Liver (tissue), 9 donors: ENCODE results near the gene ANAPC7. TPM values are rescaled to one million over a fixed set of nuclear protein-coding genes. Genes with fewer than 3 reads are reported as not detected.

Experiments
- DNase-seq: peaks from one replicate; pipeline ENCODE4 v3.0.0-alpha.2; 2017; ENCODE audit warnings: low spot score
- H3K27ac ChIP-seq, 2 donors: one replicate each; pipeline ENCODE4 v1.7.0; 2013; ENCODE audit warnings: inconsistent platforms in 2 of 2, low read length in 2 of 2, control low read depth in 1 of 2, low read depth in 1 of 2, mild to moderate bottlenecking in 1 of 2
- H3K27me3 ChIP-seq, 4 donors: one replicate each; pipeline versions ENCODE4 v1.6.1 to v1.7.0; 2013; ENCODE audit warnings: low read length in 3 of 4, inconsistent platforms in 1 of 4, mild to moderate bottlenecking in 1 of 4, moderate library complexity in 1 of 4; ENCODE audit not compliant: control insufficient read depth in 4 of 4, insufficient read depth in 4 of 4
- H3K36me3 ChIP-seq, 4 donors: one replicate each; pipeline versions ENCODE4 v1.6.1 to v1.7.0; 2013; ENCODE audit warnings: low read length in 3 of 4, mild to moderate bottlenecking in 3 of 4, low read depth in 1 of 4, moderate library complexity in 1 of 4; ENCODE audit not compliant: control insufficient read depth in 4 of 4, insufficient read depth in 3 of 4
- H3K4me1 ChIP-seq, 4 donors: one replicate each; pipeline versions ENCODE4 v1.6.1 to v1.7.0; 2013; ENCODE audit warnings: low read length in 3 of 4, mild to moderate bottlenecking in 3 of 4, moderate library complexity in 1 of 4; ENCODE audit not compliant: control insufficient read depth in 4 of 4, insufficient read depth in 4 of 4
- H3K4me3 ChIP-seq, 3 donors: one replicate each; pipeline versions ENCODE4 v1.6.1 to v1.7.0; 2013; ENCODE audit warnings: low read length in 3 of 3, control low read depth in 1 of 3, low read depth in 1 of 3, mild to moderate bottlenecking in 1 of 3
- H3K9ac ChIP-seq, 2 donors: one replicate each; pipeline ENCODE4 v1.7.0; 2013; ENCODE audit warnings: low read length in 2 of 2, mild to moderate bottlenecking in 2 of 2, moderate library complexity in 2 of 2, control low read depth in 1 of 2, low read depth in 1 of 2
- H3K9me3 ChIP-seq, 4 donors: one replicate each; pipeline versions ENCODE4 v1.6.1 to v1.7.0; 2013; ENCODE audit warnings: low read length in 3 of 4; ENCODE audit not compliant: control insufficient read depth in 4 of 4
- EGR1 ChIP-seq, 2 donors: IDR thresholded peaks; 2 replicates each; pipeline ENCODE4 v1.6.1; 2016 to 2018; ENCODE audit warnings: antibody characterized with exemption in 2 of 2, low read depth in 2 of 2
- FOXA1 ChIP-seq: IDR thresholded peaks from 2 replicates; pipeline ENCODE4 v1.6.1; 2016; ENCODE audit warnings: antibody characterized with exemption
- FOXA2 ChIP-seq: IDR thresholded peaks from 2 replicates; pipeline ENCODE4 v1.6.1; 2016; ENCODE audit warnings: antibody characterized with exemption
- GABPA ChIP-seq, 2 donors: IDR thresholded peaks in 1 of 2; conservative IDR thresholded peaks in 1 of 2; 2 replicates each; pipeline ENCODE4 v1.6.1; 2016; ENCODE audit warnings: antibody characterized with exemption in 2 of 2, mild to moderate bottlenecking in 1 of 2, moderate library complexity in 1 of 2
- HNF4A ChIP-seq, 2 donors: conservative IDR thresholded peaks; 2 replicates each; pipeline ENCODE4 v1.6.1; 2016; ENCODE audit warnings: antibody characterized with exemption in 2 of 2, mild to moderate bottlenecking in 2 of 2
- HNF4G ChIP-seq: IDR thresholded peaks from 2 replicates; pipeline ENCODE4 v1.6.1; 2016; ENCODE audit warnings: antibody characterized with exemption
- JUND ChIP-seq, 2 donors: IDR thresholded peaks; 2 replicates each; pipeline ENCODE4 v1.6.1; 2016; ENCODE audit warnings: antibody characterized with exemption in 2 of 2
- NR2F2 ChIP-seq: IDR thresholded peaks from 2 replicates; pipeline ENCODE4 v1.6.1; 2016; ENCODE audit warnings: antibody characterized with exemption
- RAD21 ChIP-seq, 2 donors: IDR thresholded peaks; 2 replicates each; pipeline ENCODE4 v1.6.1; 2016; ENCODE audit warnings: antibody characterized with exemption in 2 of 2, mild to moderate bottlenecking in 2 of 2
- REST ChIP-seq: IDR thresholded peaks from 2 replicates; pipeline ENCODE4 v1.6.1; 2016; ENCODE audit warnings: antibody characterized with exemption, mild to moderate bottlenecking
- RXRA ChIP-seq, 2 donors: IDR thresholded peaks; 2 replicates each; pipeline ENCODE4 v1.6.1; 2017 to 2018; ENCODE audit warnings: antibody characterized with exemption in 2 of 2, mild to moderate bottlenecking in 1 of 2
- SP1 ChIP-seq: IDR thresholded peaks from 2 replicates; pipeline ENCODE4 v1.6.1; 2018; ENCODE audit warnings: antibody characterized with exemption, mild to moderate bottlenecking
- TAF1 ChIP-seq: conservative IDR thresholded peaks from 2 replicates; pipeline ENCODE4 v1.6.1; 2016; ENCODE audit warnings: antibody characterized with exemption, mild to moderate bottlenecking
- YY1 ChIP-seq: IDR thresholded peaks from 2 replicates; pipeline ENCODE4 v1.6.1; 2016; ENCODE audit warnings: antibody characterized with exemption, mild to moderate bottlenecking
- ZBTB33 ChIP-seq: IDR thresholded peaks from 2 replicates; pipeline ENCODE4 v1.6.1; 2016; ENCODE audit warnings: antibody characterized with exemption
- polyA plus RNA-seq, 2 donors: library from polyadenylated mRNA; stranded (reverse) in 1 of 2; unstranded in 1 of 2; fragments of 200-250 nt in 1 of 2; fragments of >200 nt in 1 of 2; fragmentation: Nextera tagmentation in 1 of 2; extraction: Ambion mirVana in 1 of 2; gene quantifications; one replicate each; pipeline versions ENCODE4 v1.2.1 to v1.2.3, GENCODE V29; 2013 to 2015
- total RNA-seq, 2 donors: library from RNA; depleted of rRNA; stranded (reverse); fragments of >200 nt; gene quantifications; one replicate each; pipeline ENCODE4 v1.2.3, GENCODE V29; 2014
- TF ChIP-seq, protein P1 (sequence below): fragments of 150-350 bp; IDR thresholded peaks from 2 replicates; pipeline ENCODE4 v1.5.1; 2017; ENCODE audit warnings: improper control_type of control experiment, low read depth, low read length; ENCODE audit not compliant: missing input control
- TF ChIP-seq, protein P2 (sequence below): IDR thresholded peaks from 2 replicates; pipeline ENCODE4 v1.6.1; 2016; ENCODE audit warnings: antibody characterized with exemption
- TF ChIP-seq, protein P3 (sequence below): IDR thresholded peaks from 2 replicates; pipeline ENCODE4 v1.6.1; 2016; ENCODE audit warnings: antibody characterized with exemption
- donor health status: healthy.
- donor health status: healthy.
- donor health status: healthy.
- donor health status: healthy.
- donor health status: healthy.

The ANAPC7 gene
- total and polyA plus RNA-seq, 4 donors = 11.4 to 21.1 (median 16.3) TPM

GRCh38 chr12:110333201-110333600 lies 70.3 kb downstream of the ANAPC7 start:
- DNase-seq = no peak
- TF ChIP-seq, protein P1, sequence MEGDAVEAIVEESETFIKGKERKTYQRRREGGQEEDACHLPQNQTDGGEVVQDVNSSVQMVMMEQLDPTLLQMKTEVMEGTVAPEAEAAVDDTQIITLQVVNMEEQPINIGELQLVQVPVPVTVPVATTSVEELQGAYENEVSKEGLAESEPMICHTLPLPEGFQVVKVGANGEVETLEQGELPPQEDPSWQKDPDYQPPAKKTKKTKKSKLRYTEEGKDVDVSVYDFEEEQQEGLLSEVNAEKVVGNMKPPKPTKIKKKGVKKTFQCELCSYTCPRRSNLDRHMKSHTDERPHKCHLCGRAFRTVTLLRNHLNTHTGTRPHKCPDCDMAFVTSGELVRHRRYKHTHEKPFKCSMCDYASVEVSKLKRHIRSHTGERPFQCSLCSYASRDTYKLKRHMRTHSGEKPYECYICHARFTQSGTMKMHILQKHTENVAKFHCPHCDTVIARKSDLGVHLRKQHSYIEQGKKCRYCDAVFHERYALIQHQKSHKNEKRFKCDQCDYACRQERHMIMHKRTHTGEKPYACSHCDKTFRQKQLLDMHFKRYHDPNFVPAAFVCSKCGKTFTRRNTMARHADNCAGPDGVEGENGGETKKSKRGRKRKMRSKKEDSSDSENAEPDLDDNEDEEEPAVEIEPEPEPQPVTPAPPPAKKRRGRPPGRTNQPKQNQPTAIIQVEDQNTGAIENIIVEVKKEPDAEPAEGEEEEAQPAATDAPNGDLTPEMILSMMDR = no peak
- TF ChIP-seq YY1 = no peak
- TF ChIP-seq REST = no peak
- TF ChIP-seq FOXA1 = no peak
- no peak for TF ChIP-seq RXRA (IDR thresholded peaks at IDR 0.05)
- TF ChIP-seq EGR1 (IDR thresholded peaks at IDR 0.05; ENCODE audit: low read depth in 2 of 2) = no peak
- TF ChIP-seq TAF1 = no peak
- no peak for TF ChIP-seq NR2F2
- TF ChIP-seq, protein P2, sequence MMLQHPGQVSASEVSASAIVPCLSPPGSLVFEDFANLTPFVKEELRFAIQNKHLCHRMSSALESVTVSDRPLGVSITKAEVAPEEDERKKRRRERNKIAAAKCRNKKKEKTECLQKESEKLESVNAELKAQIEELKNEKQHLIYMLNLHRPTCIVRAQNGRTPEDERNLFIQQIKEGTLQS = no peak
- Histone ChIP-seq H3K36me3 (peaks cover 16 to 81% (median 76%) of the 10 kb centered on the region in 4 donors), H3K4me1 (no peaks in the 10 kb centered on the region), H3K4me3 (no peak overlapping the region), H3K27me3 (no peaks in the 10 kb centered on the region), H3K9ac (no peak overlapping the region), H3K27ac (no peak overlapping the region), H3K9me3 (no peaks in the 10 kb centered on the region)

- H3K4me1 ChIP-seq = no peaks in the 10 kb centered on the region
- DNase-seq = no peak
These were observed 73.0 kb downstream of the ANAPC7 start for GRCh38 chr12:110330544-110330943.

More at GRCh38 chr12:110330544-110330943, 73.0 kb downstream of the ANAPC7 start:
- Histone ChIP-seq H3K9ac (no peak overlapping the region), H3K36me3 (peaks cover 24 to 80% (median 75%) of the 10 kb centered on the region in 4 donors), H3K4me3 (no peak overlapping the region), H3K9me3 (no peaks in the 10 kb centered on the region), H3K27me3 (no peaks in the 10 kb centered on the region), H3K27ac (no peak overlapping the region)
- TF ChIP-seq, protein P3, sequence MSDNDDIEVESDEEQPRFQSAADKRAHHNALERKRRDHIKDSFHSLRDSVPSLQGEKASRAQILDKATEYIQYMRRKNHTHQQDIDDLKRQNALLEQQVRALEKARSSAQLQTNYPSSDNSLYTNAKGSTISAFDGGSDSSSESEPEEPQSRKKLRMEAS = no peak
- TF ChIP-seq SP1 (no peak), GABPA (IDR thresholded peaks at IDR 0.05 in 1 of 2, conservative IDR thresholded peaks at IDR 0.05 in 1 of 2) (no peak), JUND (IDR thresholded peaks at IDR 0.05) (no peak), TAF1 (no peak), NR2F2 (no peak), HNF4A (conservative IDR thresholded peaks at IDR 0.05) (no peak), RXRA (IDR thresholded peaks at IDR 0.05) (no peak), FOXA1 (no peak), EGR1 (IDR thresholded peaks at IDR 0.05; ENCODE audit: low read depth in 2 of 2) (no peak), HNF4G (no peak), YY1 (no peak), FOXA2 (no peak), REST (no peak), ZBTB33 (no peak), RAD21 (IDR thresholded peaks at IDR 0.05) (no peak)
- TF ChIP-seq, protein P1 = no peak
- TF ChIP-seq, protein P2 = no peak
